H4 (cell line): ENCODE data around the gene ZMIZ1. TPM values are rescaled to one million over a fixed set of nuclear protein-coding genes. Genes with fewer than 3 reads are reported as not detected.

Experiments used
- DNase-seq: peaks from one replicate; pipeline ENCODE4 v3.0.0-alpha.2; 2015; ENCODE audit warnings: low spot score
- total RNA-seq: library from RNA; depleted of rRNA; stranded (reverse); fragments of >200 nt; shearing (Covaris generic); gene quantifications from 2 replicates; pipeline ENCODE4 v1.2.3, GENCODE V29; 2014

Gene ZMIZ1
- total RNA-seq, 1 experiment from 2014 or later: 10.9 TPM

DNA sequence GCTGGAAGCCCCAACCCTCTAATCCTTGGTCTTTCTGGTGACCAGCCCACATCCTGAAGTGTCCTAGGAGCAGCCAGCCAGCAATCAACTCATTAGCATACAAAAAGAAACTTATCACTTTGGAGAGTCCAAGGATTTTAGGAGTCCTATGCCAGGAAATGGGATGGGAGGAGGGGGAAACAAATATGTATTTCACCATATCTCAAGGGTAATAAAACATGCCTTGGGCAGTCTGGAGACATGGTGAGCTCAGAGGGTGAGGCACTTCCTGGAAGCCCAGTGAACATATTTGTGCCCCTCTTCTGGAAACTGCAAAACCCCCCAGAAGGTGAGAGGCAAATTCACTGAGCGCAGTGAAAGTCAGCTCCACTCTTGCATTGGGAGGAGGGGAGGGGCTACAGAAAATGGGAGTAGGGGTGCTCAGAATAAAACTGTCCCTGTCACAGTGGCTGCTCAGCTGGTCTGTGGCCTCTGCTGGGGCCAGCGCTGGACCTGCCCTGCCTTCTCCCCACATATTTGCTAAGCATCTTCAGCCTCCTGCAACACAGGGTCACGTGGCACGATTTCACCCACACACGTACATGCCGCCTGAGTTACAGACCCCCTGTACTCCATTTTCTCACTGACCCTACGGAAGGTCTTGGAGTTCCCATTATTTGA, 17.7 kb upstream of the ZMIZ1 start:
- no peak for DNase-seq

DNA sequence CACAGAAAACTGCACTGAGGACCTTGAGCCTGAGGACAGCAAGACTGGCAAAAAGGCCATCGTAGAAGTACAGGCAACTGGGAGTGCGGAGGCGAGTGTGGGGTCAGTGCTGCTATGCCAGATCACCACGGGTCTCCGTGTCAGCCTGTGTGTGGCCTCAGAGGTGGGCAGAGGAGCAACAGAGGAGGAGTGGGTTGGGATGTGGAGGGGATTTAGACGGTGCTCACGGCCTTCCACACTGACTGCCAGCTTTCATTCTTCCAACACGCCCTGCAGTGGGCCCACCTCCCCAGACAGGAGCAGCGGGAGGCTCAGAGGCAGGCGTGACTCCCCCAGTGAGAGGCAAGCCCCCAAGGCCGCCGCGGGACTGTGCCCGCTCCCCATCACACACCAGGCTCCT, 17.0 kb upstream of the ZMIZ1 start:
- DNase-seq: no peak

DNA sequence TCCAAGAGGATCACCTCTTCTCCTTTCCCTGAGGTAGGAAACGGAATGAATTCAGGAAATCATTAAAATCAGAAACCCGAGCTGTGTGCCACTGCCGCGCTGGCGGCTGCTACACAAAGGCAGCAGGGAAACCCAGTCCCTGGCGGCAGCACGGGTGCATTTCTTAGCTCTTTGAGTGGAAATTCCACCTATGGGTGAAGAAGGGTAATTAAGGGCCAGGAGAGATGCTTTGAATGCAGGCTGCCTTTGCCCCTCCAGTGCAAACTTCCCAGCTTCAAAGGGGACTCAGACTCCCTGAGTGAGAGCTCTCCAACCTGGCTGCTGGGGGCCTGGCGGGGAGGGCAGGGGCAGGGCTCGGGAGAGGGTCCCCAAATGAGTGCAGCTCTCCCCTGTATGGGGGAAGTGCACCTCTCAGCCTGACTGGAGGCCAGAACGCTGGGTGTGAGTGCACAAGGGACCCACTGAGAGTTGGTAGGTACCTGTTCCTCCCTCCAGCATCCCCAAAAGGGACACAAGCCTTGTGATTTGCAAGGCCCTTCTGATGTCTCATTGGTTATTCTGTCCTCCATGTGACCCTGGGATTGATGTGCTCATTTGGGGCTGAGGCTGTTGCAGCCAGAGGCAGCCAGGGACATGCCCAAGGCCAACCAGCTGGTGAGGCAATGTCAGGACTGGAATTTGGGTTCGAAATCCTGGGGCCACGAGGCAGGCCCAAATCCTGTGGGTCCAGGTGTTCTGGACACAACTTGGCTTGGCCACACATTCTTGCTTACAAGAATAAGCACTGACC, 16.3 kb upstream of the ZMIZ1 start:
- no peak for DNase-seq

DNA sequence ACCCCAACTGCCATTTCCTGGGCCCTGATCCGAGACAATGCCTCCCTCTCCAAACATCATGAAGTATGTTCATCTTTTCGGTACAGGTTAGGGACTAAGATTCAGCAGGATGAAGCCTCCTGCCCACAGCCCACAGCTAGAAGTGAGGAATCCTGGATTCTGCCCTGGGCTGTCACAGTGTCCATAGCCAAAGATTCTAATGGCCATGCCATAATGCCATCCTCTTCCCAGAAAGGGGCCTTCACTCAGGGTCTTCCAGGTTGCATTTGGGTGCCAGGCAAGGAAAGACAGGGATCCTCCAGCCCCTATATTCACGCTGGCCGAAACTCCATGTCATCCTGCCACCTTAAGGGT, 15.7 kb upstream of the ZMIZ1 start:
- no peak for DNase-seq

DNA sequence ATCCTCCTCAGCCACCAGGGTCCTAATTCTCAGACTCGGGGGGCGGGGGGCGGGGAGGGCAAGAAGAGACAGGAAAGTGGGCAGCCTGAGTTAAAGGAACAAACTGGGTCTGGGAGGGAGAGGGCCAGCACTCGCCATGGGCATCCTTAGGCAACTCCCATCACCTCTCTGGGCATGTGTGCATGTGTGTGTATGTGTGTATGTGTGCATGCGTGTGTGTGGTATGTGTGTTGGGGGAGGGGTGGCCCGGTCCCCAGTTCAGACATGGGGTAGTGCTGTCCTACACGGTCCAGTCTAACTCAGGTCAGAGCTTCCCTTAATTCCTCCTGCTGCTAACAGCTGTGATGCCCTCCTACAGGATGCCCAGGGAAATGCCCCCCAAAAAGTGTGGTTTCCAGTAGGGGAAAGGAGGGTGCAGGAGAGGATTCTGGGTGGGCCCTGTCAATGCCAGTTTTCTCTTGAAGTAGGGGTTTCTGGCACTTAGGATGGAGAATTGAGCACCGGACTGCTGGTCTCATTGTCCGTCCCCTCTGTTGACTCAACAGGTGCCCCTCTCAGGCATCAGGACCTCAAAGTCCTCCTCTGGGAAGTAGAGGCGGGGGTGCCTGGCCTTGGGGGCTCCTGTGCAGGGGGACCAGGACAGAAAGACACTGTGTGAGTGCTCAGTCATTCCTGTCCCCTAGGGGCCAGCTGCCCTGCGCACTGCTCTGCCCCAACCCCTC, 15.1 kb upstream of the ZMIZ1 start:
- no peak for DNase-seq

DNA sequence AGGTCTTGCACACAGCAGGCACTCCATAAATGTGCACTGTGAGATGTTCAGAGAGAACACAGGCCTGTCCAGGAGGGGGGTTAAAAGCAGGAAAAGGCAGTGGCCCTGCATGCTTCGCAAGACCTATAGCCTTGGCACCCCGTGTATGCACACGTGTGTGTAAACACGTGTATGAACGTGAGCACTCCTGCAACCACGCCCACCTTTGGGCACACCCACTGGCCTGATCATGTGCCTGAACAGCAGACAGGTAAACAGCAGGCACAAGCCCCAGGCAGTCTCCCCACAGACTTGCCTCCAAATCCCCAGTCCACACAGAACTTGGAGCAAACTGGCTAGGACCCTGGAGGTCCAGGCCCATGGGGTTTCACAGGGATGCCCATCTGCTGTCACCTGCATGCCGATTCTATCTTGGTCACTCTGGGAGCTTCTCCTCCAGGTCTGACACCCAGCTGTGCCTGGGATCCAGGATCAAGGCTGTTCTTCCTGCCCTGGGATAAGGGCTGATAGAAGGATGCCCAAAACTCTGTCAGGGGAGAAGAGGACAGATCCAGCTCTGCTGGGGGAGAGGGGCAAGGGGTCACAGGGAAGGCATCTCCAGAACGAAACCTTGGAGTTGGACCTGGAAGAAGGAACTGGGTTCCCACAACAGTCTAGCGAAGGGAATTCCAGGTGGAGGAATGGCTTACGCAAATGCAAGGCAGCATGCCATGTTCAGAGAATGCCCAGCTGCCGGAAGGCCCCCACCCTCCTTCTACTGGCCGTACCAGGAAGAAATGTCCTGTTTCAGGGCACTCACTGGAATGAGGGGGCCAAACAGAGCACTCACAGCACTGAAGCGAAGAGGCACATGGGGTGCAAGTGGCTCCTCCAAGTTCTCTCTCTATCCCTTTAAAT, 14.3 kb upstream of the ZMIZ1 start:
- no peak for DNase-seq

DNA sequence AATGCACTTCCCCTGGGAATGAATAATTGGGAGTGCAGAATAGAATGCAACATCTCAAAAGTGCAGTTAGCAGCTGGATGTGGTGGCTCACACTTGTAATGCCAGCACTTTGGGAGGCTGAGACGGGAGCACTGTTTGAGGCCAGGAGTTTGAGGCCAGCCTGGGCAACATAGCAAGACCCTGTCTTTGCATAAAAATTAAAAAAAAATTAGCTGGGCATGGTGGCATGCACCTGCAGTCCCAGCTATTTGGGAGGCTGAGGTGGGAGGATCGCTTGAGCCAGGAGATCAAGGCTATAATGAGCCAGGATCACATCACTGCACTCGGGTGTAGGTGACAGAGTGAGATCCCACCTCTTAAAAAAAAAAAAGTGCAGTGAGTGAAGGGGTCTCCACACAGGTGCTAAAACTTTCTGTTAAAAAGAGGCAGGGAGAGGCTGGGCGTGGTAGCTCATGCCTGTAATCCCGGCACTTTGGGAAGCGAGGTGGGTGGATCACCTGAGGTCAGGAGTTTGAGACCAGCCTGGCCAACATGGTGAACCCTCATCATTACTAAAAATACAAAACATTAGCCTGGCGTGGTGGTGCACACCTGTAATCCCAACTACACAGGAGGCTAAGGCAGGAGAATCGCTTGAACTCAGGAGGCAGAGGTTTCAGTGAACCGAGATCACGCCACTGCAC, 13.5 kb upstream of the ZMIZ1 start:
- no peak for DNase-seq

DNA sequence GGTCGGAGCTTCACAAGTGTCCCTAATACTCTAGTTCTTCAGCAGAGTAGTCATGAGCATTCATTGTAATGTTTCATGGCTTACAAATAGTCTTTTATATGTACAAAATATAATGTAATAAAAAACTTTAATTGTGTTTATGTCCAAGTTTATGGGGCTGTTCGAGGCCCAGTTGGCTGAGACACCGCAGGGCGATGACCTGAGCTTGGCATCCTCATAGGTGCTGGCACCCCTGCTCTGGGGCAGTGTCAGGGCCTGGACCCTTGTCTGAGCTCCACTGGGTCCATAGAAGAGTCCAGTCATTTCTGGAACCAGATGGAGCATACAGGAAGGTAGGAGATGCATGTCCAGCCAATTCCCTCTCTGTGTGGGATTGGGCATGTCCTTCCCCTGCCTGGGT, 12.9 kb upstream of the ZMIZ1 start:
- DNase-seq: no peak

DNA sequence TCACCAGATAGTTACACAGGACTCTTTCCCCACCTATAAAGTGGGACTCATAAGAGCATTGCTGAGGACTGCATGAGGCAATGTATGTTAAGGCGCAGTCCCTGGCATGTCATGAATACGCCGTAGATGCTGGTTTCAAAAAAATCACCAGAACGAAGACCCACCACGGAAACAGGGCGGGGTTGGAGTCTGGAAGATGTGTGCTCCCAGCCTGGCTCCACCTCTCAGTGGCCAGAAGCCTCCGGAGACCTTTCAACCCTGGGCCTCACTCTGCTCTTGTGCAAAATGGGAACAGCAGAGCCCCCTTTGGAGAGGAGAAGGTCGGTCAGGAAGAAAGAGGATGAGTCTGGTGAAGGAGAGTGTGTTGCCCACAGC, 12.4 kb upstream of the ZMIZ1 start:
- no peak for DNase-seq

DNA sequence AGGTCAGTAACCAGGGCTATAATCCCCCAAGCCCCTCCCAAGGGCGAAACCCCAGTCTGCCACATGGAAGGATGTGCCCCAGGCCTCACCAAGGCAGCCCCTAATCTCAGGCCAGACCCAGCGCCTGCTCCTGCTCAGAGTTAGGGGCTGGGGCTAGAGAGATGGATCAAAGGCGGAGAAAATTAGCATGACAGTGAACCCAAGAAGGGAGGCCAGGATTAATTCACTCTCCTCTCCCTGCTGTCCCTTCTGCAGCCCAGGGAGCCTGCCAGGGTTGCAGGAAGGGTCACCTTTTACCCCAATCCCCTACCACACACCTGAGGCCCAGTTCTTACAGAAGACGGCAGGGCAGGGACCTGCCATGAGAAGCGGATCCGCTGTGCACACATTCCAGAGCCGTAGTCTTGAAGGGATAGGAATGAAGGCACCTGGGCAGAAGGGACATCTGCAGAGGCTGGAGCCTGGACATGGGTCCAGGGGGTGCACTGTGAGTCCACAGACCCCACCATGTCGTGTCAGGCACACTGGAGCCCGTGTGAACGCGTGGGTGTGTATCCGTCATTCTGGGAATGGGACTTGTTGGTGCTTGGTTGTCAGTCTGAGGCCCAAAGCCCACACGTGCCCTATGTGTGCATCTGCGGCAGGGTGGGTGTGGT, 11.9 kb upstream of the ZMIZ1 start:
- DNase-seq: no peak

DNA sequence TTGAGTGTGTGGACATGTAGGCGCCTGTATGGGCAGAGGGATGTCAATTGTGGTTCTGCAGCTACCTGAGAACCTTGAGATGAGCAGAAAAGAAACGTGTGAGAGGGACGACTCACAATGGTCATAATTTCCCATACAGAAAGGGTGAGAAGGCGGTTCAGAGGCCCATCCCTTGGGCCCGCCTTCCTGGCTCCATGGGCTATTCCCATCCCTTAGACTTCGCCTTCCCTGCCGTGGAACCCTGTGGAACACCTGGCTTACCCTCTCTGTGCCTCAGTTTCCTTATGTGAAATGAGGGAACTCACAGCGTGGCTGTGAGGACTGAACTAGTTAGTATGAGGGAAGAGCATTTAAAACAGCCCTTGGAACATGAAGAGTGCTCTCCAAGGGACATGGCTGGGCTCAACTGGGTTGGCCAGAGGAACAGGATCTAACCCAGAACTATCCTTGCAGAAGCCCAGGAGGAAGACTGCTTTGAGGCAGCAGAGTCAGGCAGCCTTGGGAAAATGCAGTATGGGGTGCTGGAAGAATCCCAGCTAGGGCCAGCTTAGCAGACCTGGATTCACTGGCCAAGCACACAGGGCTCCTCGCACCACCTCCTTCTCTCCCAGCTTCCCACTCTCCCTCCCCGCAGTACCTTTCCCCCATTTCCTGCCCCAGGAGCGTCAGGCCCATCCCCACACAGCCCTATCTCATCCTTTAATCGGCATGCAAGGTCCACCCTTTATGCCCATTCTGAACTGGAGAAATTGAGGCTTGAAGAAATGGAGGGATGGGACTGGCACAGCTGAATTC, 11.1 kb upstream of the ZMIZ1 start:
- DNase-seq: no peak

DNA sequence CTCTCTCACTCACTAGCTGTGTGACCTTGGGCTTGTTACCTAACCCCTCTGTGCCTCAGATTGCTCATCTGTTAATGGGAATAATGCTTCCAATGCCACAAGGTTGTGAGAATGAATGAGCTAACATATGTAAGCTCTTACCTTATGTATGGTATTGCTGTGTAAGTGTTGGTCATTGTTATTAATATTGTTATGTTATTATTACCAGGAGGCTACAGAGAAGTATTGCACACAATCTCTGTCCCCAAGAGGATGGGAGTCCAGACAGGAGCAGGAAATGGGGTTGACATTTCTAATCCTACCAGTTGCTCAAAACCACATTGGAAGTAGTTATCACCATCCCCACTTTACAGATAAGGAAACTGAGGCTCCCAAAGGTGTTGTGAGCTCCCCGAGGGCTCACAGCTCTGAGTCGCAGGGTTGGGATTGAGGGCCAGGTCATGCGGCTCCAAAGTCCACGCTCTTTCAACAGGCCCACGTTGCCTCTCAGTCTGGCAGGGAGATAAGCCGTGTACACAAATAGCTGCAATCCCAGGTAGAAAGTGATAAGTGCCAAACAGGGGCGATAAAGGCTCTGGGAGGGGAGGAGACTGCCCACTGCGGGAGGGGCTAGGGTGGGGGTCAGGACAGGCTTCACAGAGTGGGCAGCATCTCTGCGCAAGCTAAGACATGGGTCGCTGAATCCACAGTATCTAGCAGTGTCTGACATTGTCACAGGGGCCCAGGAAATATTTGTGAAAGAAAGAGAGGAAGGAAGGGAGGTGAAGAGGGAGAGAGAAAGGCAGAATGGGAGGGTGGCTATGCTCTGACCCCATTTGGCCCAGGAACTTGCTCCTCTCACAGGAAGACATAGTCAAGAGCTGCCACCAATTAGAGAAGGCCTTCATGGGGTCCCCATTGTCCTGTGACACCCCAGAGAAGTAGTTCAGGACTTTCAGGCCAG, 9.6 kb upstream of the ZMIZ1 start:
- DNase-seq: no peak

DNA sequence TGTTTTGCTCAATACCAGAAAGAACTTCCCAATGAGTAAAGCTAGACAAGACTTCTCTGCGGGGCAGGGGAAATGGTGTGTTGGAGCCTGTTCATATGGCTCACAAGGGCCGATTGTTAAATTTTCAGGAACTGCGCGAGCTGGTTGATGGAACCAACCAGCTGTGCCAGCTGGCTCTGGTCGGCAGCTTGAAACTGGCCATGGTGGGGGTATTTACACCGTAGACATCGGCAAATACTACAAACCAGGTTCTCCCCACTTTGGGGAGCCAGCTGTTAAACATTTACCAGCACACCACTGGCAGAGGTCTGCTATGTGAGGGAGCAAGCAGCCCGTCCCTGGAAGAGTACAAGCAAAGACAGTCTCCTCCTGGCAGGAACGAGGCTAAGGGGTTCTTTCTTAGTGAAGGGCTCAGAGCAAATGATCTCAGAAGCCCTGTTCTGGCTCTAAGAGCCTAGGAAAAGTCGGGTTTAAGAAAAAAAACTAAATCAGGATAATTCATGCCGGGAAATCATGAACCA, 8.8 kb upstream of the ZMIZ1 start:
- DNase-seq: no peak

DNA sequence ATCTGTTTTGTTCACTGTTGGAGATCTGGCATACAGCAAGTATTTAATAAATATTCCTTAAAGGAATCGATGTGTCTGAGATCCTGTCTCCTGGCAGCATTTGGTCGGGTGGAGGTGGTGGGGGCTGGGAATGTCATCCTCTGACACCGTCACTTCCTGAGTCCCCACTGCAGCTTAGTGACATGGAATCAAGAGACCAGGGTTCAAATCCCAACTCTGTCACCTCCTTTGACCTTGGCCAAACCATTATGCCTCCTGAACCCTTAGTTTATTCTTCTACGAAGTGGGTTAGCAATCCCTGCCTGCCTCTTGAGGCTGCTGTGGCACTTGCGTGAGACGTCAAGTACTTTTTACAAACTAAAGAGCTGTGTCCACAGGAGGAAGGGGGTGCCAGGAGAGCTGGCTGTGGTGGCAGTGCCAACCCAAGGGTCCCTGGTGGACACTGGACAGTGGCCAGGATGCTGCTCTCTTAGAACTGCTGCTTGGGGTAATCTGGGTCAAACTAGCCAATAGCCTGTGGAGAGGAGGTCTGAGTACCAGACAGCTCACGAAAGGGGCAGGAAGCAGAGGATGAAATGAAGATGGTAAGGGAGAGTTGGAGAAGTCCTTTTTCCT, 8.0 kb upstream of the ZMIZ1 start:
- DNase-seq: no peak

DNA sequence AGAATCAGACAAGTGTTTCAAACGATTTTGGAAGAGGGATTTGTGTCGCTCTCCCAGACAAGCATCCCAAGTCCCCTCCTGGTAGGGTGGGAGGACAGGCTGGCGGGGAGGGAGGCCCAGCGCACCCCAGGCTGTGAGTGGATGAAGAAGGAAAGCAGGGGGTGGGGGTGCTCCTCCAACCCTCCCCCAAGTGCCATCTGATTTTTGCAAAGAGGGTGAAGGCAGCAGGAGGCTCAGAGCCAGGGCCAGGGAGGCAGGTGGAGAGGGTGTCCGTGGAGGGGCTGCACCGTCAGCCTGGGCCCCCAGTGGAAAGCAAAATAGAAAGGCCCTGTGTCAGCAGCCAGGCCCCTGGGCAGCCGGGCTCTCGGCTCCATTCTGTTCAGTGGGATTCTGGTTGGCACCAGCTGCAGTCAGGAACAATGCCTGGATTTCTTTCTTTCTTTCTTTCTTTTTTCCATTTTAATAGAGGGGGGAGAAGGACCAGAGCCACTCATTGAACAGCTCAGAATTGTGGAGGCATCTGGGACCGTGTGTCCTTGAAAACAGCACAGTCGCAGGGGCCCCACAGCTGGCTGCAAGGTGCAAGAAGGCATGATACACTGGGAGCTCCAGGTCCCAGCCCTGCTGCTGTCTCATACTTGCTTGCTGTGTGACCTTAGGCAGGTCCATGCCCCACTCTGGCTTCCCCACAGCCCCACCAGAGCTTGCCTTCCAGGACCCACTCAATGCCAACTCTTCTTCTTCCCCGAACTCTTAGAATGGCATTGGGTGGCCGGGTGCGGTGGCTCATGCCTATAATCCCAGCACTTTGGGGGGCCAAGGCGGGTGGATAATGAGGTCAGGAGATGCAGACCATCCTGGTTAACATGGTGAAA, 7.1 kb upstream of the ZMIZ1 start:
- no peak for DNase-seq

DNA sequence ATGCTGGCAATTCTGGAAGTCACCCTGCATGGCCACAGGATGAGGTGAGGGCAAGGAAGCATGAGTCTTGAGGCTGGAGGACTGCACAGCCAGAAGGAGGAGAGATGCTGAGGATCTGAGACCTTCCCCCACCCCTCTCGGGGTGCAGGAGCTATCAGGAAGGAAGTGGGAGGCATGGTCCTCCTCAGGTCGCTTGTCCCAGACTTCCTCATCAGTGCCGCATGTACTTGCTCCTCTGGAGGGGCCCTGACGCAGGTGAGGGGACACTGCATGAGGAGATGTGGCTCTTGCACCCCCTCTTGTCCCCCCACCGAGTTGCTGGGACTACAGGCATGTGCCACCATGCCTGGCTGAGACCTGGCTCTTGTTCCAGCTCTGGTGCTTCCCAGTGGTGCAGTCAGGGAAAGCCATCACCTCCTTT, 5.7 kb upstream of the ZMIZ1 start:
- DNase-seq: no peak
